K562 (cell line): ENCODE measurements around the gene MAP3K19. TPM values are rescaled to one million over a fixed set of nuclear protein-coding genes. Genes with fewer than 3 reads are reported as not detected.

Experiments
- ATAC-seq: fragments of 200-7000 bp; cut with Tn5 transposase; 3 replicates; pipeline ENCODE4 v1.9.1; 2020; ENCODE audit warnings: moderate library complexity
- BruUV-seq: library from RNA; stranded (reverse); fragments of 400-500 nt; replicated peaks from 2 replicates; lab custom pipeline; 2021; lab: Mats Ljungman, UMichigan
- CTCF ChIA-PET: fragments of 300-600 bp; formaldehyde crosslinking; extraction: SDS; loops from one replicate; lab custom pipeline; 2021; ENCODE audit warnings: low intra/inter-chr PET ratio; lab: Yijun Ruan, JAX
- POLR2A ChIA-PET: fragments of 300-600, 350-650 bp; sonication (Branson Sonifier 250); formaldehyde crosslinking; extraction: SDS; loops from one replicate; lab custom pipeline; 2021; ENCODE audit warnings: antibody characterized with exemption, inconsistent platforms; lab: Yijun Ruan, JAX
- DNase-seq, 4 experiments: peaks; one replicate each; pipeline versions ENCODE4 v3.0.0 to v3.0.0-alpha.2; 2011 to 2018; ENCODE audit warnings: low spot score in 3 of 4, mixed read lengths in 3 of 4; ENCODE audit errors: extremely low read depth in 1 of 4
- FAIRE-seq: peaks from 2 replicates; lab custom pipeline; 2011; peaks lifted over from hg19 to GRCh38; lab: Jason Lieb, UNC
- H2AFZ ChIP-seq: 2 replicates; pipeline ENCODE4 v1.6.0; 2011; ENCODE audit warnings: low read depth, low read length, control low read depth, inconsistent platforms
- H3K27ac ChIP-seq: fragments of 200-600 bp; 3 replicates; pipeline ENCODE4 v1.8.0; 2011; ENCODE audit warnings: low read depth, mild to moderate bottlenecking, control low read depth, inconsistent platforms, low read length, moderate library complexity, mixed read lengths; ENCODE audit errors: extremely low read depth
- H3K27me3 ChIP-seq, 2 experiments: fragments of 300-600 bp in 1 of 2; 2 replicates in 1 of 2; 3 replicates in 1 of 2; pipeline versions ENCODE4 v1.6.0 to v1.8.0; 2011; ENCODE audit warnings: inconsistent platforms in 2 of 2, low read length in 2 of 2, mild to moderate bottlenecking in 1 of 2, mixed read lengths in 1 of 2, moderate library complexity in 1 of 2; ENCODE audit not compliant: control insufficient read depth in 2 of 2, insufficient read depth in 2 of 2
- H3K36me3 ChIP-seq: fragments of 300-600 bp; 3 replicates; pipeline ENCODE4 v1.8.0; 2011; ENCODE audit warnings: mild to moderate bottlenecking, low read length, inconsistent platforms; ENCODE audit not compliant: control insufficient read depth, insufficient read depth
- H3K4me1 ChIP-seq, 2 experiments: fragments of 200-600 bp in 1 of 2; replicated peaks in 1 of 2; 2 replicates in 1 of 2; 3 replicates in 1 of 2; pipeline versions ENCODE4 v1.5.1 to v1.8.0; 2011; ENCODE audit warnings: inconsistent platforms in 2 of 2, low read length in 2 of 2, mild to moderate bottlenecking in 1 of 2, mixed read lengths in 1 of 2, moderate library complexity in 1 of 2; ENCODE audit not compliant: control insufficient read depth in 2 of 2, insufficient read depth in 2 of 2
- H3K4me2 ChIP-seq: 2 replicates; pipeline ENCODE4 v1.6.1; 2011; ENCODE audit warnings: low read length, control low read depth, inconsistent platforms, mixed read lengths; ENCODE audit not compliant: insufficient read depth
- H3K4me3 ChIP-seq: fragments of 200-600 bp; sonication (generic), shearing (Covaris generic); 2 replicates; pipeline ENCODE4 v1.5.1; 2016; ENCODE audit warnings: control low read depth, inconsistent platforms
- H3K79me2 ChIP-seq: fragments of 200-600 bp; 3 replicates; pipeline ENCODE4 v1.8.0; 2011; ENCODE audit warnings: low read length, inconsistent platforms; ENCODE audit not compliant: control insufficient read depth, insufficient read depth
- H3K9ac ChIP-seq, 2 experiments: 2 replicates each; pipeline versions ENCODE4 v1.6.0 to v1.6.1; 2011; ENCODE audit warnings: low read depth in 2 of 2, low read length in 2 of 2, control low read depth in 1 of 2, inconsistent platforms in 1 of 2, mild to moderate bottlenecking in 1 of 2, mixed read lengths in 1 of 2; ENCODE audit not compliant: insufficient read depth in 1 of 2
- H3K9me1 ChIP-seq: one replicate; pipeline ENCODE4 v1.6.0; 2011; ENCODE audit warnings: inconsistent platforms, mild to moderate bottlenecking, low read length, moderate library complexity; ENCODE audit not compliant: control insufficient read depth, insufficient read depth
- H3K9me3 ChIP-seq: replicated peaks from 2 replicates; pipeline ENCODE4 v1.5.1; 2011; ENCODE audit warnings: low read depth, low read length, inconsistent platforms; ENCODE audit not compliant: control insufficient read depth, insufficient read depth
- H4K20me1 ChIP-seq: replicated peaks from 2 replicates; pipeline ENCODE4 v1.6.1; 2011; ENCODE audit warnings: low read length, inconsistent platforms, mixed read lengths; ENCODE audit not compliant: control insufficient read depth, insufficient read depth
- AFF4 ChIP-seq: sonication (generic); formaldehyde crosslinking; IDR thresholded peaks from 2 replicates; pipeline ENCODE4 v1.8.0; 2023; ENCODE audit warnings: mild to moderate bottlenecking, missing genetic modification reagents
- CHD1 ChIP-seq: fragments of 200-600 bp; sonication (generic); IDR thresholded peaks from one replicate; pipeline ENCODE4 v1.6.1; 2012; ENCODE audit warnings: mild to moderate bottlenecking, moderate library complexity, low read length, inconsistent platforms
- DNMT1 ChIP-seq: fragments of 450-650 bp; IDR thresholded peaks from 2 replicates; pipeline ENCODE4 v1.6.1; 2016; ENCODE audit warnings: antibody characterized with exemption, mild to moderate bottlenecking
- KAT8 ChIP-seq: fragments of 450-650 bp; IDR thresholded peaks from 2 replicates; pipeline ENCODE4 v1.6.1; 2016; ENCODE audit warnings: low read depth, mild to moderate bottlenecking
- MCM2 ChIP-seq: fragments of 450-650 bp; IDR thresholded peaks from 2 replicates; pipeline ENCODE4 v1.6.1; 2017; ENCODE audit warnings: low read depth, mild to moderate bottlenecking
- NCOA1 ChIP-seq: fragments of 450-650 bp; IDR thresholded peaks from 2 replicates; pipeline ENCODE4 v1.6.1; 2016; ENCODE audit warnings: low read depth
- NFIX ChIP-seq: fragments of 250-450 bp; sonication (Bioruptor Pico); IDR thresholded peaks from 2 replicates; pipeline ENCODE4 v1.4.0; 2020; ENCODE audit warnings: low read depth, mild to moderate bottlenecking, moderate library complexity
- NR0B1 ChIP-seq: fragments of 450-650 bp; IDR thresholded peaks from one replicate; pipeline ENCODE4 v1.6.1; 2018; ENCODE audit warnings: mild to moderate bottlenecking, moderate library complexity; ENCODE audit not compliant: partially characterized antibody
- PURB ChIP-seq: sonication (generic); formaldehyde crosslinking; IDR thresholded peaks from 2 replicates; pipeline ENCODE4 v1.9.0; 2021; ENCODE audit warnings: low read depth, mild to moderate bottlenecking, missing genetic modification reagents
- RFX1 ChIP-seq: fragments of 450-650 bp; IDR thresholded peaks from 2 replicates; pipeline ENCODE4 v1.6.1; 2016; ENCODE audit warnings: mild to moderate bottlenecking, moderate library complexity
- RHOXF2B ChIP-seq: fragments of 250-450 bp; sonication (Bioruptor Pico); conservative IDR thresholded peaks from 2 replicates; pipeline ENCODE4 v1.5.1; 2021
- RNF219 ChIP-seq: fragments of 250-450 bp; sonication (Bioruptor Pico); IDR thresholded peaks from 2 replicates; pipeline ENCODE4 v1.5.0; 2022; ENCODE audit warnings: mild to moderate bottlenecking
- SMC3 ChIP-seq: conservative IDR thresholded peaks from 2 replicates; pipeline ENCODE4 v1.6.1; 2011; ENCODE audit warnings: low read depth, low read length, improper control_type of control experiment; ENCODE audit not compliant: insufficient read depth
- SNIP1 ChIP-seq: fragments of 450-650 bp; IDR thresholded peaks from 2 replicates; pipeline ENCODE4 v1.7.1; 2017; ENCODE audit warnings: low read depth, mild to moderate bottlenecking
- U2AF1 ChIP-seq: fragments of 200-400 bp; formaldehyde crosslinking; optimal IDR thresholded peaks from 2 replicates; pipeline ENCODE3; 2017; ENCODE audit warnings: mild to moderate bottlenecking, low read depth, low read length, moderate library complexity
- ZC3H11A ChIP-seq: IDR thresholded peaks from 2 replicates; pipeline ENCODE4 v1.6.1; 2012; ENCODE audit warnings: low read depth, low read length, improper control_type of control experiment
- ZSCAN32 ChIP-seq: fragments of 450-650 bp; formaldehyde crosslinking; IDR thresholded peaks from 2 replicates; pipeline ENCODE4 v1.4.0; 2020; ENCODE audit warnings: mild to moderate bottlenecking, moderate library complexity
- WGBS: fragments of 100-300 bp; shearing (Covaris generic); methylation state at CpG from one replicate; pipeline ENCODE4 v1.1.6; 2016; ENCODE audit warnings: low coverage, mixed read lengths; ENCODE audit not compliant: insufficient coverage; ENCODE audit errors: missing lambda C conversion rate; 5-methylcytosine and 5-hydroxymethylcytosine counted together
- in situ Hi-C: fragments of 300-500 bp; cut with MboI; formaldehyde crosslinking; loops from 4 replicates; pipeline ENCODE4 v1.15.0; 2018; ENCODE audit warnings: inconsistent platforms, mixed read lengths
- intact Hi-C: fragments of 100-400 bp; cut with micrococcal nuclease; formaldehyde crosslinking; loops from 2 replicates; pipeline ENCODE4 v1.14.2; 2022
- polyA plus RNA-seq, 8 experiments: library from polyadenylated mRNA; depleted of rRNA in 4 of 8; stranded (reverse) in 5 of 8; unstranded in 3 of 8; fragments of >200 nt; fragmentation: Nextera tagmentation in 2 of 8; fragmentation: Illumina TruSeq in 1 of 8; extraction: Ambion mirVana in 2 of 8; extraction: Trizol in 1 of 8; gene quantifications; 2 replicates each; pipeline versions ENCODE4 v1.2.1 to v1.2.3, GENCODE V29; 2011 to 2014; ENCODE audit warnings: inconsistent platforms in 1 of 8, missing spikeins in 1 of 8
- total RNA-seq, 7 experiments: library from RNA; depleted of rRNA in 6 of 7; stranded (reverse); fragments of >200 nt in 6 of 7; fragmentation: Illumina TruSeq in 2 of 7; extraction: Trizol in 2 of 7; gene quantifications; 2 replicates each; pipeline versions ENCODE4 v1.2.1 to v1.2.3, GENCODE V29; 2011 to 2021; ENCODE audit warnings: low replicate concordance in 1 of 7

Gene MAP3K19
- total and polyA plus RNA-seq, 9 of the 15 experiments (the other 6 are each of a cell fraction or from before 2014, with no cell fraction given): 0.29 TPM; not detected in 8

GRCh38 chr2:135037831-135038230, 9.4 kb downstream of the MAP3K19 start:
- Histone ChIP-seq H3K36me3 (no peaks in the 10 kb centered on the region), H3K27ac (no peak overlapping the region), H3K27me3 (peaks cover 2 to 14% of the 10 kb centered on the region in 2 experiments; a peak in 4 of 5 replicates), H3K4me2 (no peak overlapping the region), H3K9me1 (no peaks in the 10 kb centered on the region), H3K4me3 (no peak overlapping the region), H3K9me3 (no peaks in the 10 kb centered on the region), H4K20me1 (no peaks in the 10 kb centered on the region), H3K79me2 (no peaks in the 10 kb centered on the region), H2AFZ (no peak overlapping the region), H3K9ac (no peak overlapping the region), H3K4me1 (no peaks in the 10 kb centered on the region; a peak in 1 of 5 replicates)
- POLR2A ChIA-PET: no interaction called here
- no peak for FAIRE-seq
- BruUV-seq: no TSS peak
- DNase-seq: no peak
- in situ Hi-C loops: no loop called here
- intact Hi-C loops: no loop called here
- ATAC-seq: no peak
- no peak for TF ChIP-seq U2AF1
- no peak for TF ChIP-seq ZC3H11A
- no peak for TF ChIP-seq CHD1
- TF ChIP-seq AFF4 (CRISPR knock-in tag): no peak
- TF ChIP-seq RFX1: no peak
- no peak for TF ChIP-seq ZSCAN32 (CRISPR knock-in tag)
- TF ChIP-seq SNIP1: no peak
- TF ChIP-seq NCOA1: no peak
- TF ChIP-seq NR0B1: no peak
- TF ChIP-seq RNF219: no peak
- no peak for TF ChIP-seq KAT8
- TF ChIP-seq SMC3: no peak
- TF ChIP-seq PURB (CRISPR knock-in tag): no peak
- no peak for TF ChIP-seq RHOXF2B (CRISPR knock-in tag)
- no peak for TF ChIP-seq MCM2
- TF ChIP-seq NFIX (CRISPR knock-in tag): no peak
- TF ChIP-seq DNMT1: no peak
- CTCF ChIA-PET: no interaction called here
- 2% methylated on average over 3 of the region's 3 CpGs for WGBS
